Loucy (cell line): ENCODE measurements around the gene AMOTL1.

Source experiments
- EZH2phosphoT487 ChIP-seq: fragments of 200-600 bp; IDR thresholded peaks from 2 replicates; pipeline ENCODE4 v1.6.1; 2018; ENCODE audit warnings: antibody characterized with exemption, mild to moderate bottlenecking, moderate library complexity, borderline replicate concordance
- TF ChIP-seq, protein P1 (sequence below): fragments of 200-600 bp; sonication (generic); conservative IDR thresholded peaks from 2 replicates; pipeline ENCODE4 v1.5.1; 2014; ENCODE audit warnings: mild to moderate bottlenecking, antibody characterized with exemption, low read length

DNA sequence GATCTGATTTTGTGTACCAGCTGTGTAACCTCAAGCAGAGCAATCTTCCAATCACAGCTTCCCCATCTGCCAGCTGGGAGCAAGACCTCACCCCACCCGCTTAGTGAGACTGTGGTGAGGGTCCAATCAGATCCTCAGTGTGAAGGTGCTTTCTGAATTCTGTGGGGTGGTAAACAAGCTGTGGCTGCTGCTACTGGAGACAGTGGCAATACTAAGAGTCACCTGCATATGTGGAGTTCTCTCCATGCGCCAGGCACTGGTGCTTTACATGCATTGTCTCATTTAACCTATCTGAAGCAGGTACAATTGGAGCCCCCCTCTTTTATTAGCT is 154.8 kb downstream of the AMOTL1 start:
- TF ChIP-seq, protein P1, sequence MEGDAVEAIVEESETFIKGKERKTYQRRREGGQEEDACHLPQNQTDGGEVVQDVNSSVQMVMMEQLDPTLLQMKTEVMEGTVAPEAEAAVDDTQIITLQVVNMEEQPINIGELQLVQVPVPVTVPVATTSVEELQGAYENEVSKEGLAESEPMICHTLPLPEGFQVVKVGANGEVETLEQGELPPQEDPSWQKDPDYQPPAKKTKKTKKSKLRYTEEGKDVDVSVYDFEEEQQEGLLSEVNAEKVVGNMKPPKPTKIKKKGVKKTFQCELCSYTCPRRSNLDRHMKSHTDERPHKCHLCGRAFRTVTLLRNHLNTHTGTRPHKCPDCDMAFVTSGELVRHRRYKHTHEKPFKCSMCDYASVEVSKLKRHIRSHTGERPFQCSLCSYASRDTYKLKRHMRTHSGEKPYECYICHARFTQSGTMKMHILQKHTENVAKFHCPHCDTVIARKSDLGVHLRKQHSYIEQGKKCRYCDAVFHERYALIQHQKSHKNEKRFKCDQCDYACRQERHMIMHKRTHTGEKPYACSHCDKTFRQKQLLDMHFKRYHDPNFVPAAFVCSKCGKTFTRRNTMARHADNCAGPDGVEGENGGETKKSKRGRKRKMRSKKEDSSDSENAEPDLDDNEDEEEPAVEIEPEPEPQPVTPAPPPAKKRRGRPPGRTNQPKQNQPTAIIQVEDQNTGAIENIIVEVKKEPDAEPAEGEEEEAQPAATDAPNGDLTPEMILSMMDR = no peak
- no peak for TF ChIP-seq EZH2phosphoT487
